Heart right ventricle (tissue), 16 donors: ENCODE results near the gene CPT1C. TPM values are rescaled to one million over a fixed set of nuclear protein-coding genes. Genes with fewer than 3 reads are reported as not detected.

Experiments used
- ATAC-seq, 8 donors: fragments of 200-7000 bp; cut with Tn5 transposase; one replicate each; pipeline ENCODE4 v1.9.1; 2020; ENCODE audit warnings: mild to moderate bottlenecking in 8 of 8, moderate library complexity in 8 of 8, moderate number of reproducible peaks in 1 of 8
- DNase-seq, 2 donors: peaks; one replicate each; pipeline ENCODE4 v3.0.0-alpha.2; 2020
- H3K27ac ChIP-seq, 10 donors: fragments of 200-600 bp; sonication (generic) in 2 of 10; one replicate each; pipeline versions ENCODE4 v1.5.0 to v1.8.0; 2020 to 2022; ENCODE audit warnings: mild to moderate bottlenecking in 3 of 10
- H3K27me3 ChIP-seq, 7 donors: fragments of 200-600 bp; one replicate each; pipeline ENCODE4 v1.8.0; 2021 to 2022; ENCODE audit warnings: mild to moderate bottlenecking in 2 of 7
- H3K36me3 ChIP-seq, 9 donors: fragments of 200-600 bp; sonication (generic) in 1 of 9; one replicate each; pipeline versions ENCODE4 v1.5.0 to v1.8.0; 2020 to 2022; ENCODE audit warnings: mild to moderate bottlenecking in 2 of 9
- H3K4me1 ChIP-seq, 9 donors: fragments of 200-600 bp; sonication (generic) in 1 of 9; one replicate each; pipeline versions ENCODE4 v1.5.0 to v1.8.0; 2020 to 2022; ENCODE audit warnings: mild to moderate bottlenecking in 4 of 9
- H3K4me3 ChIP-seq, 10 donors: fragments of 200-600 bp; sonication (generic) in 2 of 10; one replicate each; pipeline versions ENCODE4 v1.5.0 to v1.8.0; 2020 to 2022; ENCODE audit warnings: mild to moderate bottlenecking in 7 of 10, moderate library complexity in 2 of 10
- H3K9me3 ChIP-seq, 11 donors: fragments of 200-600 bp in 10 of 11; sonication (generic) in 2 of 11; one replicate each; pipeline versions ENCODE4 v1.5.0 to v1.8.0; 2013 to 2022; ENCODE audit warnings: mild to moderate bottlenecking in 2 of 11, control low read depth in 1 of 11, moderate library complexity in 1 of 11
- CTCF ChIP-seq, 9 donors: fragments of 200-600 bp; sonication (generic) in 2 of 9; IDR thresholded peaks; one replicate each; pipeline versions ENCODE4 v1.5.0 to v1.8.0; 2021 to 2022; ENCODE audit warnings: antibody characterized with exemption in 9 of 9, mild to moderate bottlenecking in 5 of 9, moderate library complexity in 1 of 9
- WGBS, 2 donors: extraction: QIAGEN DNeasy Blood & Tissue Kit; methylation state at CpG; one replicate each; pipeline ENCODE4 v1.1.7; 2013; ENCODE audit warnings: inconsistent platforms in 1 of 2; 5-methylcytosine and 5-hydroxymethylcytosine counted together
- intact Hi-C, 10 donors: fragments of 100-400 bp; cut with DNase I; formaldehyde crosslinking; loops; one replicate each; pipeline versions ENCODE4 v1.11.1 to v1.14.2; 2022
- polyA plus RNA-seq, 2 donors: library from polyadenylated mRNA; stranded (reverse); fragments of 200-250 nt; gene quantifications; one replicate each; pipeline ENCODE4 v1.2.3, GENCODE V29; 2013
- total RNA-seq, 10 donors: library from RNA; stranded (reverse); fragmentation: NEBNext Ultra II Directional in 3 of 10; extraction: Animal tissue kit (Norgen Biotek cat#: 25700) in 3 of 10; gene quantifications; one replicate each; pipeline versions ENCODE4 v1.2.1 to v1.2.4, GENCODE V29; 2021 to 2023
- donor health status: Arrhythmogenic right ventricular cardiomyopathy.
- donor health status: ischemic (EF 13 %, LVEDD 7.1; RV severe dilation, severe dysfunction).
- donor health status: healthy with polysubstance abuse.
- donor health status: DM: no; HTN: yes; CAD: no.
- donor health status: DM: no; HTN: no; CAD: no.
- donor health status: ischemic (EF 25% LVEDD 6.9; RV normal size, moderate dysfunction).
- donor health status: ischemic (EF 25% LVEDD 5.7; RV mildly dilated, moderate dysfunction).
- donor health status: healthy.
- donor health status: DM: yes; HTN: yes; CAD: no.
- donor health status: Ischemic cardiomyopathy.
- donor health status: ischemic (EF 35%, LVEDD 5.7; RV mildly dilated, moderate dysfunction).
- donor health status: nonischemic (EF 11% LVEDD 7.7; RV severe dilation, severe dysfunction).
- donor health status: DM: yes; HTN: yes; CAD: no.
- donor health status: PGD.
- donor health status: ischemic (EF 29% LVEDD 5.4; RV normal size, mild dysfunction).
- donor health status: nonischemic (EF 23%, LVEDD 6.1; RV moderate dilation, normal function).

CPT1C gene
- total and polyA plus RNA-seq, 12 donors: 1.4 to 10.7 (median 2.3) TPM

- H3K36me3 ChIP-seq: peaks cover 0 to 42% (median 8%) of the 10 kb centered on the region in 9 donors
- peak in 2 of 9 donors; percentile 10 to 15 for TF ChIP-seq CTCF (IDR thresholded peaks at IDR 0.05)
These were observed 24.8 kb upstream of the CPT1C start for GRCh38 chr19:49666120-49666444.

GRCh38 chr19:49667473-49667872 lies 23.4 kb upstream of the CPT1C start:
- no peak for TF ChIP-seq CTCF (IDR thresholded peaks at IDR 0.05)
- Histone ChIP-seq H3K4me1 (peaks cover 10 to 38% (median 25%) of the 10 kb centered on the region in 9 donors), H3K36me3 (peaks cover 0 to 28% (median 0%) of the 10 kb centered on the region in 9 donors), H3K9me3 (no peaks in the 10 kb centered on the region), H3K27me3 (no peaks in the 10 kb centered on the region), H3K27ac (no peak overlapping the region), H3K4me3 (no peak overlapping the region)
- DNase-seq (no peak), ATAC-seq (no peak)
- intact Hi-C loops: loop anchor here in 3 of 10 donors (5.0 kb wide), 2 partner anchors 75 to 85 kb away; partner anchors contain the start of genes PRR12 (in 2 of the 3), NOSIP (in 1 of the 3) and PRRG2 (in 1 of the 3)
- 88 to 91% methylated on average over 2 of the region's 2 CpGs for WGBS, 2 donors

More at GRCh38 chr19:49666120-49666444, 24.8 kb upstream of the CPT1C start:
- intact Hi-C loops: loop anchor here in 3 of 10 donors (5.0 kb wide), 2 partner anchors 74 to 84 kb away; partner anchors contain the start of genes PRR12 (in 2 of the 3), NOSIP (in 1 of the 3) and PRRG2 (in 1 of the 3)
- WGBS, 2 donors: 0 to 1% methylated on average over 9 of the region's 9 CpGs
- peak in 1 of 8 donors; percentile 2 for ATAC-seq
- H3K9me3 ChIP-seq: no peaks in the 10 kb centered on the region
- peak overlapping the region; percentile 50 to 94 (median 78) for H3K4me3 ChIP-seq
- peak overlapping the region in 9 of 10 donors; percentile 49 to 92 (median 91) for H3K27ac ChIP-seq
- no peak for DNase-seq
- peaks cover 10 to 31% (median 19%) of the 10 kb centered on the region in 9 donors for H3K4me1 ChIP-seq
- H3K27me3 ChIP-seq: no peaks in the 10 kb centered on the region

- no peak for ATAC-seq
- no peak for DNase-seq
- 94 to 98% methylated on average over 3 of the region's 3 CpGs for WGBS, 2 donors
- H3K27me3 ChIP-seq: no peaks in the 10 kb centered on the region
- peaks cover 0 to 20% (median 0%) of the 10 kb centered on the region in 9 donors for H3K36me3 ChIP-seq
- H3K9me3 ChIP-seq: no peaks in the 10 kb centered on the region
- intact Hi-C loops: loop anchor here in 3 of 10 donors (5.0 kb wide), 2 partner anchors 77 to 87 kb away; partner anchors contain the start of genes PRR12 (in 2 of the 3), NOSIP (in 1 of the 3) and PRRG2 (in 1 of the 3)
- TF ChIP-seq CTCF (IDR thresholded peaks at IDR 0.05): no peak
- H3K27ac ChIP-seq: no peak overlapping the region
- H3K4me3 ChIP-seq: no peak overlapping the region
- peaks cover 7 to 23% (median 17%) of the 10 kb centered on the region in 9 donors for H3K4me1 ChIP-seq
These were observed 21.4 kb upstream of the CPT1C start for GRCh38 chr19:49669516-49669915.

GRCh38 chr19:49672131-49672919 lies 18.6 kb upstream of the CPT1C start:
- no peaks in the 10 kb centered on the region for H3K27me3 ChIP-seq
- peak overlapping the region in 5 of 10 donors; percentile 27 to 38 (median 28) for H3K4me3 ChIP-seq
- intact Hi-C loops: loop anchor here in 4 of 10 donors (5.0 to 10.0 kb wide), 4 partner anchors 78 to 98 kb away; partner anchors contain the start of genes PRR12 (in 2 of the 4), NOSIP (in 1 of the 4) and PRRG2 (in 1 of the 4)
- no peaks in the 10 kb centered on the region for H3K9me3 ChIP-seq
- H3K36me3 ChIP-seq: peaks cover 0 to 20% (median 0%) of the 10 kb centered on the region in 9 donors
- H3K4me1 ChIP-seq: peaks cover 0 to 18% (median 12%) of the 10 kb centered on the region in 9 donors
- H3K27ac ChIP-seq: peak overlapping the region in 8 of 10 donors; percentile 42 to 76 (median 60)
- ATAC-seq (peak in 1 of 8 donors; percentile 8), DNase-seq (peak; percentile 76 to 83)
- TF ChIP-seq CTCF (IDR thresholded peaks at IDR 0.05): peak; percentile 80 to 94 (median 90)
- WGBS, 2 donors: 23% methylated on average over 28 of the region's 28 CpGs
